NCI-H2196 (cell line): Measurements from ENCODE around the gene GSDME.

Source experiments
- DNase-seq: peaks from one replicate; lab custom pipeline; 2025; ENCODE audit not compliant: unreplicated experiment; lab: John Stamatoyannopoulos, UW

Gene GSDME

GRCh38 chr7:24773646-24774045, 16.4 kb upstream of the GSDME start:
- DNase-seq = no peak

- DNase-seq = no peak
Observed at GRCh38 chr7:24769851-24770250, 12.6 kb upstream of the GSDME start.

- no peak for DNase-seq
Observed at GRCh38 chr7:24769014-24769830, 12.0 kb upstream of the GSDME start.

GRCh38 chr7:24767878-24768569, 10.8 kb upstream of the GSDME start:
- DNase-seq = no peak

- no peak for DNase-seq
Observed at GRCh38 chr7:24764972-24765744, 7.9 kb upstream of the GSDME start.

- no peak for DNase-seq
Observed at GRCh38 chr7:24764011-24764410, 6.7 kb upstream of the GSDME start.

- no peak for DNase-seq
Observed at GRCh38 chr7:24763303-24763901, 6.1 kb upstream of the GSDME start.

GRCh38 chr7:24762771-24763170, 5.5 kb upstream of the GSDME start:
- DNase-seq = no peak

- DNase-seq = no peak
Observed at GRCh38 chr7:24760968-24761367, 3.7 kb upstream of the GSDME start.

- DNase-seq = no peak
Observed at GRCh38 chr7:24756545-24757352, 515 bp downstream of the GSDME start.

GRCh38 chr7:24755541-24756407, 1.5 kb downstream of the GSDME start:
- DNase-seq = no peak

GRCh38 chr7:24754906-24755506, 2.3 kb downstream of the GSDME start:
- DNase-seq = no peak

GRCh38 chr7:24752073-24752800, 5.0 kb downstream of the GSDME start:
- DNase-seq = no peak

- no peak for DNase-seq
Observed at GRCh38 chr7:24751484-24751883, 5.8 kb downstream of the GSDME start.

- DNase-seq = no peak
Observed at GRCh38 chr7:24750441-24751055, 6.7 kb downstream of the GSDME start.

- no peak for DNase-seq
Observed at GRCh38 chr7:24748521-24748920, 8.7 kb downstream of the GSDME start.

GRCh38 chr7:24745355-24745754, 11.9 kb downstream of the GSDME start:
- no peak for DNase-seq

GRCh38 chr7:24743471-24743870, 13.8 kb downstream of the GSDME start:
- DNase-seq = no peak
